Measurements from ENCODE around the gene PCDHGC5. TPM values are rescaled to one million over a fixed set of nuclear protein-coding genes. Genes with fewer than 3 reads are reported as not detected.

The PCDHGC5 gene
- total RNA-seq, 4 donors from 2014 or later, result 0.26 to 1.7 (median 1.5) TPM

- intact Hi-C loops (cut with DNase I), result no loop called here
- H3K27ac ChIP-seq, result peak overlapping the region in 3 of 4 donors; percentile 59 to 95 (median 94)
- no peaks in the 10 kb centered on the region for H3K27me3 ChIP-seq
- WGBS, 2 donors, result 95% methylated on average over 4 of the region's 8 CpGs; no CpG with 5 or more reads in 1 of the 2 donors
- peaks cover 0 to 46% (median 8%) of the 10 kb centered on the region in 3 donors for H3K36me3 ChIP-seq
- no peak for DNase-seq
- TF ChIP-seq CTCF (IDR thresholded peaks at IDR 0.05), result no peak
- TF ChIP-seq POLR2A (IDR thresholded peaks at IDR 0.05), result no peak
- H3K4me1 ChIP-seq, result peaks cover 37 to 99% (median 79%) of the 10 kb centered on the region in 3 donors
- H3K4me3 ChIP-seq, result no peak overlapping the region
- no peaks in the 10 kb centered on the region for H3K9me3 ChIP-seq
These were observed 27.8 kb downstream of the PCDHGC5 start for GRCh38 chr5:141516672-141517025.

- Histone ChIP-seq H3K27me3 (no peaks in the 10 kb centered on the region), H3K4me3 (no peak overlapping the region), H3K27ac (peak overlapping the region in 3 of 4 donors; percentile 54 to 95 (median 93)), H3K9me3 (no peaks in the 10 kb centered on the region), H3K4me1 (peaks cover 41 to 100% (median 85%) of the 10 kb centered on the region in 3 donors), H3K36me3 (peaks cover 0 to 45% (median 8%) of the 10 kb centered on the region in 3 donors)
- no peak for DNase-seq
- intact Hi-C loops (cut with DNase I), result no loop called here
- 87 to 92% methylated on average over 6 to 7 of the region's 8 CpGs for WGBS, 2 donors
- TF ChIP-seq POLR2A (IDR thresholded peaks at IDR 0.05), result no peak
- TF ChIP-seq CTCF (IDR thresholded peaks at IDR 0.05), result no peak
These were observed 28.4 kb downstream of the PCDHGC5 start for GRCh38 chr5:141517312-141517711.

GRCh38 chr5:141517880-141518617 lies 29.2 kb downstream of the PCDHGC5 start:
- DNase-seq, result no peak
- Histone ChIP-seq H3K27me3 (no peaks in the 10 kb centered on the region), H3K9me3 (no peaks in the 10 kb centered on the region), H3K27ac (peak overlapping the region; percentile 54 to 95 (median 88)), H3K4me1 (peaks cover 35 to 100% (median 91%) of the 10 kb centered on the region in 3 donors), H3K4me3 (no peak overlapping the region), H3K36me3 (peaks cover 0 to 52% (median 8%) of the 10 kb centered on the region in 3 donors)
- intact Hi-C loops (cut with DNase I), result no loop called here
- TF ChIP-seq POLR2A (IDR thresholded peaks at IDR 0.05) (no peak), CTCF (IDR thresholded peaks at IDR 0.05) (no peak)
- 80 to 82% methylated on average over 11 of the region's 11 CpGs for WGBS, 2 donors

GRCh38 chr5:141518618-141519015 lies 29.7 kb downstream of the PCDHGC5 start:
- peaks cover 32 to 99% (median 85%) of the 10 kb centered on the region in 3 donors for H3K4me1 ChIP-seq
- TF ChIP-seq POLR2A (IDR thresholded peaks at IDR 0.05) (no peak), CTCF (IDR thresholded peaks at IDR 0.05) (no peak)
- intact Hi-C loops (cut with DNase I), result no loop called here
- 63 to 100% methylated on average over 1 of the region's 1 CpG for WGBS, 2 donors
- no peak overlapping the region for H3K4me3 ChIP-seq
- no peaks in the 10 kb centered on the region for H3K27me3 ChIP-seq
- peaks cover 0 to 58% (median 8%) of the 10 kb centered on the region in 3 donors for H3K36me3 ChIP-seq
- H3K27ac ChIP-seq, result peak overlapping the region; percentile 30 to 95 (median 88)
- DNase-seq, result no peak
- H3K9me3 ChIP-seq, result no peaks in the 10 kb centered on the region
